ENCODE results near the gene HLA-DRA.

HLA-DRA gene

GRCh38 chr6:32475392-32476206 lies 35.9 kb downstream of the HLA-DRA start:
- no peak for DNase-seq (ENCODE audit: low read depth in 2 of 2)

GRCh38 chr6:32483968-32484613 lies 44.4 kb downstream of the HLA-DRA start:
- no peak for DNase-seq (ENCODE audit: low read depth in 2 of 2)

- DNase-seq (ENCODE audit: low read depth in 2 of 2) = no peak
These were observed 44.9 kb downstream of the HLA-DRA start for GRCh38 chr6:32484614-32484998.

- no peak for DNase-seq (ENCODE audit: low read depth in 2 of 2)
These were observed 48.4 kb downstream of the HLA-DRA start for GRCh38 chr6:32488083-32488482.

- DNase-seq (ENCODE audit: low read depth in 2 of 2) = no peak
These were observed 52.0 kb downstream of the HLA-DRA start for GRCh38 chr6:32491700-32492099.

- DNase-seq (ENCODE audit: low read depth in 2 of 2) = no peak
These were observed 52.7 kb downstream of the HLA-DRA start for GRCh38 chr6:32492351-32492750.
